C4-2B (cell line): Measurements from ENCODE around the gene SELENOM.

Experiments
- H3K27ac ChIP-seq: fragments of 450-650 bp; 2 replicates; pipeline ENCODE4 v1.5.1; 2017
- ZFX ChIP-seq: fragments of 450-650 bp; IDR thresholded peaks from 2 replicates; pipeline ENCODE4 v1.6.1; 2017
- TF ChIP-seq, protein P1 (sequence below): fragments of 450-650 bp; conservative IDR thresholded peaks from 2 replicates; pipeline ENCODE4 v1.5.1; 2017; ENCODE audit warnings: mild to moderate bottlenecking

Gene SELENOM

DNA sequence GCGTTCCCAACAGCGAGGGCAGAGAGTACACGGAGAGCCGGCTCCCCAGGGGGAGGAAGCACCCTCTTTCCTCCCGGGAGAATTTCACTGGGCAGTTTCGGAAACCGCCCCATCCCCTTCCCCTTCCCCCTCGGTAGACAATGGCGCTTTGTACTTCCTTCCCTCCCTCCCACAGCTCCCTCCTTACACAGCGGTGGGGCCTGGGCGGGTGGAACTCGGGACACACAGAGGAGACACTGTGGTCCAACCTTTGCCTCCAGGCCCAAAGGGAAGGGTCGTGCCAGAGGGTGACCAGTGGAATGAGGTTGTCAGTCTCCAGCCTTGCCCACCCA lies 21.9 kb downstream of the SELENOM start:
- TF ChIP-seq ZFX, result no peak
- TF ChIP-seq, protein P1, sequence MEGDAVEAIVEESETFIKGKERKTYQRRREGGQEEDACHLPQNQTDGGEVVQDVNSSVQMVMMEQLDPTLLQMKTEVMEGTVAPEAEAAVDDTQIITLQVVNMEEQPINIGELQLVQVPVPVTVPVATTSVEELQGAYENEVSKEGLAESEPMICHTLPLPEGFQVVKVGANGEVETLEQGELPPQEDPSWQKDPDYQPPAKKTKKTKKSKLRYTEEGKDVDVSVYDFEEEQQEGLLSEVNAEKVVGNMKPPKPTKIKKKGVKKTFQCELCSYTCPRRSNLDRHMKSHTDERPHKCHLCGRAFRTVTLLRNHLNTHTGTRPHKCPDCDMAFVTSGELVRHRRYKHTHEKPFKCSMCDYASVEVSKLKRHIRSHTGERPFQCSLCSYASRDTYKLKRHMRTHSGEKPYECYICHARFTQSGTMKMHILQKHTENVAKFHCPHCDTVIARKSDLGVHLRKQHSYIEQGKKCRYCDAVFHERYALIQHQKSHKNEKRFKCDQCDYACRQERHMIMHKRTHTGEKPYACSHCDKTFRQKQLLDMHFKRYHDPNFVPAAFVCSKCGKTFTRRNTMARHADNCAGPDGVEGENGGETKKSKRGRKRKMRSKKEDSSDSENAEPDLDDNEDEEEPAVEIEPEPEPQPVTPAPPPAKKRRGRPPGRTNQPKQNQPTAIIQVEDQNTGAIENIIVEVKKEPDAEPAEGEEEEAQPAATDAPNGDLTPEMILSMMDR, result no peak
- H3K27ac ChIP-seq, result no peak overlapping the region

DNA sequence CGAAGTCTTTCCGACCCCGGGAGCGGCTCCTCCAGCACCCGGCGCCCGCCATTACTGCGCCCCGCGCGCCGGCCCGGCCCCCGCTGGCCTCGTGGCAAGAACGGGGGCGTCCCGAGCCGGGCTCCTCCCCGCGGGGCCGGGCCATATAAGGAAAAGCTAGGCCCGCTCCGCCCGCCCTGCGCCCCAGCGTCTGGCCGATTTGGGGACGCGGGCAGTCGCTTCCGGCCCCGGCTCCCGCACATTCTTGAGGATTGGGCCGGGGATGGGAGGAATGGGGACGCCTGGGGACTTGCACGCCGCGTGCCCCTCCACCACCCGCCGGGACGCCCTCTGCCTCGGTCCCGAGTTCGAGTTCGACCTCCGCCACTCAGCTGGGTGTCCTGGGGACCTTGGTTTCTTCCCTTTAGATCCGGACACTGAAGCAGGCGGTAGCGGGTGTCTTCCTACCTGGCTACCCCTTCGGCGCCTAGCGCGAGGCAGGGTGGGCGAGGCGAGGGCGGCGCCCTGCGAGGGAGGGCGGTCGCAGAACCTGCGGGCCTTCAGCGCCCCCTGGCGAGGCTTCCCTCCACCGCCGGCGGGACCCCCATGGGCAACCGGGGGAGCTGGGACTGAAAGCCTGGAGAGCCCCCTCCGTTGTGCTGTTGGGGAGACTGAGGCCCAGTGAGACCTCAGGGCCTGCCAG lies 22.4 kb downstream of the SELENOM start:
- TF ChIP-seq, protein P1, result no peak; the same call in 1 of the 2 replicates
- no peak for TF ChIP-seq ZFX
- H3K27ac ChIP-seq, result no peak overlapping the region

DNA sequence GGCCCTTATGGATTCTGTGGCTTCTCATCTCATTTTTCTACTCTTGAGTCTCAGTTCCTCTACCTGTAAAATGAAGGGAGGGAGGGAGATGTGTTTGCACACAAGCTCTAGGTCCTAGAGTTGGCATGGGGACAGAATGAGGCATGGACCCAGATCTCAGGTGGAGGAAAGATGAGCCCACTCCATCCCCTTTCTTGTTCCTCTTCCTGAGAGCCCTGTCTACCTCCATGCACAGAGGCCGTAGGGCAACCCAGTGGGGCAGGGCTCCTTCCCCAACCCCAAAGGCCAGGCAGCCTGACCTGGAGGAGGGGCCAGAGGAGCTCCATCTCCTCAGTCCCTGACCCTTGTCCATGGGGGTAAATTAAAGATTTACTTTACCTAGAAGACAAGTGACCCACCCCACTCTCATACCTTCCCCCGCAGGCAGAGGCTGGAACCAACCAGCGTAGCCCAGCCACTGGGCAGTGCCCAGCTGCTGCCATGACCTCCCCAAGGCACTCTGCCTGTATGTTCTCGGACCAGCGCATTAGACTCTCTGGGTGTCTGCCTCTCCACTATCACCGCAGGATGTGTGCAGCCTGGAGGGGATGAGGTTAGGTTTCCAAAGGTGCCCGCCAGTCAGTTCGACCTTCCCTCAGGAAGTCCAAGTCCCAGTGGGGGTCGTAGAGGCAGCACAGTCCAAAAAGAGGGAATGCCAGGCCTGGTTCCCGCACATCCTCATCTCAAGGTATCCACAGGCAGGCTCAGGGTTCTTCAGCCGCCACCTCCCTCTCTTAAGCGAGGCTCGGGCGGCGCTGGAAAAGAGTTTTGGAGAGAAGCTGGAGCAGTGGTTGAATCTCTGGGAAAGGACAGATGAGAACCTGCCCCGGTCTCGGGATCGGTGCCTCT lies 23.2 kb downstream of the SELENOM start:
- no peak overlapping the region for H3K27ac ChIP-seq
- no peak for TF ChIP-seq ZFX
- TF ChIP-seq, protein P1, result no peak

DNA sequence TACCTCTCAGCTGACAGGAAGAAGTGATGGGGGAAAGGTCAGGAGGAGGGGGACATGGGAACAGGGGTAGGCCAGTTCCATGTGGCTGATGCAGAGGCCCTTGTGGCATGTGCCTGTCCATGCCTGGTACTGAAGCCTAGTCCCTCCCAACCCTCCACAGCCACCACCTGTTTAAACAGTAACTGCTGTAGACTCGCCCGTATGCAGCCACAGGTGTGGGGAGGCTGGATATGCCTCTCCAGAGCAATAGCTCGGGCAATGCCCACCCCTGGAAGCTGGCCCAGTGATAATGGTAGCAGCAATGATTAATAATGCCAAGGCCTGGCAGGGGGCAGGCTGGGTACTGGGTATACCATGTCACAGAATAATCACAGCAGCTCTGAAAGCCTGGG lies 24.0 kb downstream of the SELENOM start:
- TF ChIP-seq ZFX, result no peak
- TF ChIP-seq, protein P1, result no peak
- H3K27ac ChIP-seq, result no peak overlapping the region

DNA sequence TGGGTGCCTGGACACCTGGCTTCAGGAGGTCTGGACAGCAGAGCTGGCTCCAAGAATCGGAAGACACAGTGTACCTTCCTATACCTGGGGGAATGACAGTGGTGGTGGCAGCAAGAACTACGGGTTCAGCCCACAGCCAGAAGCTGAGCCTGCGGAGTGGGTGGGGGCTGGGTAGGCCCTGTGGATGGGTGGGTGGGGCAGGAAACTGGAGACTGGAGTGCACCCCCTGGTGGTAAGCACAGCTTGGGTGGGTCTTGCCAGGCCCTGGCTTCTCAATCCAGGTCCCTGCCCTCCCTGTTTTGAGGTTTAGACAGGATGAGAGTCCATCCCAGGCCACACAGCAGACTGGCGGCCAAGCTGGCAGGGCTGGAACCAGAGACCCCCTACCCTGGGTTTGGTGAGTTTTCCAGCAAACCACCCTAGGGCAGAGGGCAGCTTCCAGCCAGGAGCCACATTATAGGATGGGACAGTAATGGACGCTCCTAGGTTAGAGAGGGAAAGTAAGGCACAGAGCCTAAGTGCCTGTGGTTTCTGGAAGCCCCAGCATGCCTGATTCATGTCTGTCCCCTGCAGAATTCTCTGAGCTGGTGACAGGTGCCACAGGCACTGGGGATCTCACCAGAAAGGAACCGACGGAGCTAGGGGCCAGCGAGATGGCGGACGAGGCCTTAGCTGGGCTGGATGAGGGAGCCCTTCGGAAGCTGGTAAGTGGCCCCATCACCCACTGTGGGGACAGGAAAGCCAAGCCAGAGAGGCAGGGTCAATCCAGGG lies 24.6 kb downstream of the SELENOM start:
- peak overlapping the region; percentile 84 for H3K27ac ChIP-seq
- TF ChIP-seq, protein P1, result peak; percentile 59
- TF ChIP-seq ZFX, result no peak

DNA sequence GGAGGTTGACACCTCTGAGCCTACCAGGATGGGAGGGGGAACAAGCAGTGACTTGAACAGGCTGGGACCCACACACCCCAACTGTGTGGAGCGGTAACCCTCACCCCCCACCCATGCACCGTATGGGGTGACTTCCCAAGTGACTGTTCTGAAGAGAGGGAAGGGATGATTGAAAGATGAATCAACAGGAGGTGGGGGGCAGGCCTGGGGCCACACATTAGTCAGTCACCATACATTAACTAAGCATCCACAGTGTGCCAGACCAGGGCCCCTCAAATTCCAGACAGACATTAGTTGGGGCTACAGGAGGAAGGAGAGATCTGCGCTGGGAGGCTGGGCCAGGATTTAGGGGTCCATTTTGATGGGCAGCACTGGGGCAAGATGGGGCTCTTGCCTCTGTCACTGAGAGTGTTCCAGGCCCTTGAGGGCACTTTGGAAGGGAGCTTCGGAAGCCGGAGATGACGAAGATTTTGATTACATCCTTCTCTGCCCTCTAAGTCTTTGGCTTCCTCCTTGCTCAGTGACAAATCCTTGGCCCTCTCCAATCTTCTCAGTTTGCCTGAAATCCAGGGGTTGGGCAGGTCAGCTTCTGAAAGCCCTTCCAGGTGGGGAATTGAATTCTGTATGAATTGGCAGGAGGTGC lies 25.3 kb downstream of the SELENOM start:
- H3K27ac ChIP-seq, result peak overlapping the region; percentile 84
- TF ChIP-seq ZFX, result no peak
- TF ChIP-seq, protein P1, result no peak
